CD8-positive, alpha-beta memory T cell (primary cell): ENCODE data around the gene DAB1. TPM values are rescaled to one million over a fixed set of nuclear protein-coding genes. Genes with fewer than 3 reads are reported as not detected.

ENCODE experiments used
- CTCF ChIA-PET: fragments of 350-600 bp; sonication (Branson Sonifier 250); formaldehyde crosslinking; loops from one replicate; lab custom pipeline; 2021; ENCODE audit warnings: antibody characterized with exemption; lab: Charles Lee
- POLR2A ChIA-PET: fragments of 350-600 bp; sonication (Branson Sonifier 250); formaldehyde crosslinking; loops from one replicate; lab custom pipeline; 2021; ENCODE audit warnings: antibody characterized with exemption; lab: Charles Lee
- DNase-seq, 5 donors: peaks; one replicate each; pipeline versions ENCODE4 v3.0.0 to v3.0.0-alpha.2; 2020 to 2022; ENCODE audit warnings: mixed read lengths in 1 of 5
- H3K27ac ChIP-seq: one replicate; pipeline ENCODE4 v1.7.0; 2013; ENCODE audit warnings: low read depth, mild to moderate bottlenecking, low read length, moderate library complexity
- H3K27me3 ChIP-seq: 2 replicates; pipeline ENCODE4 v1.7.0; 2013; ENCODE audit warnings: low read length, mild to moderate bottlenecking; ENCODE audit not compliant: insufficient read depth, poor library complexity, severe bottlenecking
- H3K36me3 ChIP-seq: 2 replicates; pipeline ENCODE4 v1.7.0; 2013; ENCODE audit warnings: mild to moderate bottlenecking, low read length, moderate library complexity; ENCODE audit not compliant: insufficient read depth
- H3K4me1 ChIP-seq: 2 replicates; pipeline ENCODE4 v1.7.0; 2013; ENCODE audit warnings: mild to moderate bottlenecking, low read length, moderate library complexity; ENCODE audit not compliant: insufficient read depth
- H3K4me3 ChIP-seq: 2 replicates; pipeline ENCODE4 v1.7.0; 2013; ENCODE audit warnings: mild to moderate bottlenecking, low read length
- H3K9me3 ChIP-seq: 2 replicates; pipeline ENCODE4 v1.7.0; 2013; ENCODE audit warnings: mild to moderate bottlenecking, low read length
- H3K27ac Mint-ChIP-seq, 8 donors: one replicate each; pipeline ENCODE4 v1.8.0; 2020 to 2021; ENCODE audit warnings: mixed read lengths in 8 of 8, mild to moderate bottlenecking in 6 of 8, inconsistent platforms in 3 of 8, moderate library complexity in 3 of 8
- H3K27me3 Mint-ChIP-seq, 2 donors: one replicate each; pipeline ENCODE4 v1.8.0; 2020 to 2021; ENCODE audit warnings: mixed read lengths in 2 of 2, mild to moderate bottlenecking in 1 of 2, moderate library complexity in 1 of 2
- H3K36me3 Mint-ChIP-seq, 3 donors: one replicate each; pipeline ENCODE4 v1.8.0; 2020 to 2021; ENCODE audit warnings: mixed read lengths in 3 of 3, inconsistent platforms in 1 of 3, mild to moderate bottlenecking in 1 of 3
- H3K4me1 Mint-ChIP-seq, 3 donors: one replicate each; pipeline ENCODE4 v1.8.0; 2020 to 2021; ENCODE audit warnings: mixed read lengths in 3 of 3, inconsistent platforms in 1 of 3, mild to moderate bottlenecking in 1 of 3
- H3K4me3 Mint-ChIP-seq, 7 donors: one replicate each; pipeline ENCODE4 v1.8.0; 2020 to 2021; ENCODE audit warnings: mixed read lengths in 7 of 7, mild to moderate bottlenecking in 6 of 7, moderate library complexity in 4 of 7, inconsistent platforms in 2 of 7
- H3K9me3 Mint-ChIP-seq, 5 donors: one replicate each; pipeline ENCODE4 v1.8.0; 2020 to 2022; ENCODE audit warnings: mixed read lengths in 5 of 5, mild to moderate bottlenecking in 3 of 5, moderate library complexity in 2 of 5, inconsistent platforms in 1 of 5
- polyA plus RNA-seq: library from polyadenylated mRNA; unstranded; fragments of 300-500 nt; fragmentation: Illumina TruSeq; gene quantifications from one replicate; pipeline ENCODE4 v1.2.3, GENCODE V29; 2021
- total RNA-seq, 2 experiments: library from RNA; stranded (reverse); gene quantifications; one replicate each; pipeline ENCODE4 v1.2.3, GENCODE V29; 2021

Gene DAB1
- total and polyA plus RNA-seq, 3 experiments from 2014 or later, result 0.09 to 1.7 TPM; not detected in 1

GRCh38 chr1:57116871-57117270, 307.0 kb downstream of the DAB1 start:
- Mint-ChIP-seq H3K27me3 (peaks cover 0 to 3% of the 10 kb centered on the region in 2 donors), H3K27ac (no peak overlapping the region), H3K9me3 (peaks cover 0 to 2% (median 0%) of the 10 kb centered on the region in 5 donors), H3K36me3 (no peaks in the 10 kb centered on the region), H3K4me3 (no peak overlapping the region), H3K4me1 (no peaks in the 10 kb centered on the region)
- Histone ChIP-seq H3K27ac (no peak overlapping the region), H3K27me3 (no peaks in the 10 kb centered on the region), H3K36me3 (no peaks in the 10 kb centered on the region), H3K4me1 (no peaks in the 10 kb centered on the region), H3K4me3 (no peak overlapping the region), H3K9me3 (no peaks in the 10 kb centered on the region)
- CTCF ChIA-PET, result no interaction called here
- no peak for DNase-seq
- POLR2A ChIA-PET, result no interaction called here

DNA sequence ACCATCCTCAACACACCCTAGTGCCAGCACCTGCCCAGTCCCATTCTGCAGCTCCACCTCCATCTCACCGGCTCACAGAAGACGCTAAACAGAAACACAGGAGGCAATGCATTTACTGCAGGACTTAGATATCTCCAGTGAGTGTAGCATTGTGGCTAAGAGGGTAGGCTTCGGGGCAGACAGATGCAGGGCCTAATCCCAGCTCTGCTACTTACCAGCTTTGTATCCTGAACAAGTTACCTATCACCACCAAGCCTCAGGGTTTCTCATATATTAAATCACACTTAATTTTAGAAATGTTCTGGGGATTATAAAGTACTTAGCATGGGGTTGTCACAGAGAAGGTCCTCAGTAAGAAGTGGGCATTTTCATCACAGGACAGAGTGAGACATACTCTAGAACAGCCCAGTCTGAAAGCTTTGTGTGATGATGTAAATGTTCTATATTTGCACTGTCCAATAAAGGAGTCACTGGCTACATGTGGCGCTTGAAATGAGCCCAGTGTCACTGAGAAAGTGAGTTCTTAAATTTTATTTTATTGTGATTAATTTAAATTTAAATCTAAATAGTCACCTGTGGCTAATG, 308.7 kb downstream of the DAB1 start:
- Mint-ChIP-seq H3K36me3 (no peaks in the 10 kb centered on the region), H3K4me1 (no peaks in the 10 kb centered on the region), H3K9me3 (peaks cover 0 to 2% (median 0%) of the 10 kb centered on the region in 5 donors), H3K4me3 (no peak overlapping the region), H3K27ac (no peak overlapping the region), H3K27me3 (peaks cover 0 to 3% of the 10 kb centered on the region in 2 donors)
- Histone ChIP-seq H3K36me3 (no peaks in the 10 kb centered on the region), H3K27me3 (no peaks in the 10 kb centered on the region), H3K27ac (no peak overlapping the region), H3K9me3 (no peaks in the 10 kb centered on the region), H3K4me1 (no peaks in the 10 kb centered on the region), H3K4me3 (no peak overlapping the region)
- ChIA-PET CTCF (no interaction called here), POLR2A (no interaction called here)
- no peak for DNase-seq

GRCh38 chr1:57112148-57112547, 311.7 kb downstream of the DAB1 start:
- H3K9me3 ChIP-seq, result no peaks in the 10 kb centered on the region
- no peak overlapping the region for H3K4me3 Mint-ChIP-seq
- H3K4me1 ChIP-seq, result no peaks in the 10 kb centered on the region
- DNase-seq, result no peak
- H3K36me3 ChIP-seq, result no peaks in the 10 kb centered on the region
- no peak overlapping the region for H3K4me3 ChIP-seq
- no peak overlapping the region for H3K27ac Mint-ChIP-seq
- ChIA-PET POLR2A (no interaction called here), CTCF (no interaction called here)
- no peaks in the 10 kb centered on the region for H3K27me3 ChIP-seq
- no peaks in the 10 kb centered on the region for H3K36me3 Mint-ChIP-seq
- H3K4me1 Mint-ChIP-seq, result no peaks in the 10 kb centered on the region
- peaks cover 0 to 2% (median 0%) of the 10 kb centered on the region in 5 donors for H3K9me3 Mint-ChIP-seq
- H3K27me3 Mint-ChIP-seq, result peaks cover 0 to 5% of the 10 kb centered on the region in 2 donors
- no peak overlapping the region for H3K27ac ChIP-seq

GRCh38 chr1:57111175-57111574, 312.7 kb downstream of the DAB1 start:
- ChIA-PET CTCF (no interaction called here), POLR2A (no interaction called here)
- DNase-seq, result no peak
- Mint-ChIP-seq H3K27ac (no peak overlapping the region), H3K9me3 (peaks cover 0 to 2% (median 0%) of the 10 kb centered on the region in 5 donors), H3K36me3 (no peaks in the 10 kb centered on the region), H3K4me3 (no peak overlapping the region), H3K4me1 (no peaks in the 10 kb centered on the region), H3K27me3 (peaks cover 0 to 5% of the 10 kb centered on the region in 2 donors)
- no peaks in the 10 kb centered on the region for H3K4me1 ChIP-seq
- H3K27ac ChIP-seq, result no peak overlapping the region
- no peaks in the 10 kb centered on the region for H3K27me3 ChIP-seq
- no peak overlapping the region for H3K4me3 ChIP-seq
- H3K36me3 ChIP-seq, result no peaks in the 10 kb centered on the region
- H3K9me3 ChIP-seq, result no peaks in the 10 kb centered on the region

- no peak overlapping the region for H3K27ac Mint-ChIP-seq
- Histone ChIP-seq H3K4me3 (no peak overlapping the region), H3K36me3 (no peaks in the 10 kb centered on the region), H3K4me1 (no peaks in the 10 kb centered on the region), H3K27ac (no peak overlapping the region), H3K9me3 (no peaks in the 10 kb centered on the region), H3K27me3 (no peaks in the 10 kb centered on the region)
- H3K4me1 Mint-ChIP-seq, result no peaks in the 10 kb centered on the region
- H3K9me3 Mint-ChIP-seq, result peaks cover 0 to 2% (median 0%) of the 10 kb centered on the region in 5 donors
- peaks cover 0 to 5% of the 10 kb centered on the region in 2 donors for H3K27me3 Mint-ChIP-seq
- H3K4me3 Mint-ChIP-seq, result no peak overlapping the region
- H3K36me3 Mint-ChIP-seq, result no peaks in the 10 kb centered on the region
- ChIA-PET CTCF (no interaction called here), POLR2A (no interaction called here)
- no peak for DNase-seq
Measured at GRCh38 chr1:57109883-57110282, 314.0 kb downstream of the DAB1 start.

GRCh38 chr1:57109247-57109646, 314.6 kb downstream of the DAB1 start:
- Mint-ChIP-seq H3K27me3 (peaks cover 0 to 5% of the 10 kb centered on the region in 2 donors), H3K36me3 (no peaks in the 10 kb centered on the region), H3K4me3 (no peak overlapping the region), H3K4me1 (no peaks in the 10 kb centered on the region), H3K9me3 (peaks cover 0 to 2% (median 0%) of the 10 kb centered on the region in 5 donors), H3K27ac (peak overlapping the region in 1 of 8 donors; percentile 7)
- Histone ChIP-seq H3K4me1 (no peaks in the 10 kb centered on the region), H3K36me3 (no peaks in the 10 kb centered on the region), H3K4me3 (no peak overlapping the region), H3K27me3 (no peaks in the 10 kb centered on the region), H3K9me3 (no peaks in the 10 kb centered on the region), H3K27ac (no peak overlapping the region)
- ChIA-PET POLR2A (no interaction called here), CTCF (no interaction called here)
- no peak for DNase-seq

DNA sequence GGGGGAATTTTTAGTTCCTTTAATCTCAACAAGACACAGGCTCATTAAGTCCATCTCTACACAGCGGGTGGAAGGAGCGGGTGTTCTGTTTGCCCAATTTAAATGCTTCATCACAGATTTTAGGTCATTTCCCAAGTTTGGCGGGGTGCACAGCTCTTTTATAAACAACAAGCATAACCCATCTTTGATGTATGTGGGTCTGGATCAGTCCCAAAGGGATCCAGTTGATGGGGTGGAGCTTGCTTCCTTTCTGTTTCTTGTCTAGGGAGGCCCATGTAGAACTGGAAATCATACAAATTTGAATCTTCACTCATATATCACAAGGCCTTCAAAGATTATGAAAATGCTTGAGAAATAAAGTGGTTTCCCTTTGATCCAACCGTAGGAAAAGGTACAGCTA, 317.6 kb downstream of the DAB1 start:
- Mint-ChIP-seq H3K4me3 (no peak overlapping the region), H3K4me1 (no peaks in the 10 kb centered on the region), H3K27me3 (peaks cover 0 to 2% of the 10 kb centered on the region in 2 donors), H3K27ac (no peak overlapping the region), H3K9me3 (peaks cover 0 to 2% (median 0%) of the 10 kb centered on the region in 5 donors), H3K36me3 (no peaks in the 10 kb centered on the region)
- H3K4me1 ChIP-seq, result no peaks in the 10 kb centered on the region
- no peaks in the 10 kb centered on the region for H3K9me3 ChIP-seq
- no peak for DNase-seq
- H3K27me3 ChIP-seq, result no peaks in the 10 kb centered on the region
- CTCF ChIA-PET, result no interaction called here
- no peak overlapping the region for H3K4me3 ChIP-seq
- POLR2A ChIA-PET, result no interaction called here
- H3K36me3 ChIP-seq, result no peaks in the 10 kb centered on the region
- no peak overlapping the region for H3K27ac ChIP-seq

DNA sequence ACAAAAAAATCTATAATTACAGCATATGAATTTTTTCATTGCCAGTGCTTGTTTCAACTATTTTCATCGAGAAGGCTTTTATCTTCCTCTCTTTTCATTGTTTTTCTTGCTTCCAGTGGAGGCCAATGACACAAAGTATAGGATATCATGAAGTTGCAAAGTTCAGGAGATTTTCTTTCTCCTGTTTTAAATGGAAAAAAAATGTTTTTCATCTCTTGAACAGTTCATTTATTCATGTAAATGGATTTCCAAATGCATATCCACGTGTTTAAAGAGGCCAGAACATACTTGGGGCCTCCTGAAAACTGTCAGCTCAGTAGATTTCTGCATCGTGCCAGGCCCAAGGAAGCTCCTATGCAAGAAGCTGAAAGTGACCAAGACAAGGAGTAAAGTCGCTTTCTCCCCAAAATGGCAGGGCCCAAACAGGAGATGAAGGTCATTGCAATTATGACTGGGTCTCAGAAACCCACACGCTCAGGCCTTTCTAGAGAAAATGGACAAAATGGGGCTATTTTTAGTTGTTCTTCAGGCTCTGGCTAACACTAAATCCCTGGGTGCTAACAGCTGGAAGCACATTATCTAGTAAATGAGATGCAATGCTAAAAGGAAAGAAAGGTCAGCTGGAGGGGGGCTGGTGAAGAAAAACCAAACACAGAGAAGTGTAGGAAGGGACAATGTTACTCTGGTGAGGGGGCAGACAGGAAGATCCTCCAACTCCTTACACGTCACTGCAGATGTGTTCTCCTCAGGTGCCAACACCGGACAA, 321.1 kb downstream of the DAB1 start:
- no peaks in the 10 kb centered on the region for H3K27me3 ChIP-seq
- H3K36me3 ChIP-seq, result no peaks in the 10 kb centered on the region
- H3K27ac ChIP-seq, result no peak overlapping the region
- no peak for DNase-seq
- Mint-ChIP-seq H3K36me3 (no peaks in the 10 kb centered on the region), H3K4me1 (no peaks in the 10 kb centered on the region), H3K9me3 (peaks cover 0 to 2% (median 0%) of the 10 kb centered on the region in 5 donors), H3K27ac (no peak overlapping the region), H3K4me3 (no peak overlapping the region), H3K27me3 (no peaks in the 10 kb centered on the region)
- H3K9me3 ChIP-seq, result no peaks in the 10 kb centered on the region
- H3K4me3 ChIP-seq, result no peak overlapping the region
- ChIA-PET CTCF (no interaction called here), POLR2A (no interaction called here)
- H3K4me1 ChIP-seq, result no peaks in the 10 kb centered on the region
